ENCODE results near the gene RXFP4.
A peak's percentile ranks its signal among the peaks of the same experiment; 100 is the strongest.
"Not testable (repeated sequence)": the region's sequence is repeated elsewhere in the genome, so short reads cannot be mapped to it uniquely, and the experiment has no call there.

RXFP4 gene

GRCh38 chr1:155929057-155929456, 12.4 kb upstream of the RXFP4 start:
- Histone ChIP-seq H3K27me3 (ENCODE audit: insufficient read depth, poor library complexity, severe bottlenecking) (no peaks in the 10 kb centered on the region), H3K36me3 (ENCODE audit: low read depth) (peaks cover 100% of the 10 kb centered on the region), H3K4me1 (ENCODE audit: insufficient read depth, poor library complexity, severe bottlenecking) (peaks cover 41% of the 10 kb centered on the region), H3K4me3 (ENCODE audit: severe bottlenecking) (no peak overlapping the region), H3K9me3 (ENCODE audit: severe bottlenecking) (no peaks in the 10 kb centered on the region), H3K27ac (ENCODE audit: poor library complexity, severe bottlenecking) (no peak overlapping the region)
- DNase-seq (ENCODE audit: low spot score) (no peak), ATAC-seq (ENCODE audit: low read depth) (no peak)
- TF ChIP-seq CTCF (IDR thresholded peaks at IDR 0.05; ENCODE audit: poor library complexity, severe bottlenecking), result no peak

- H3K27me3 ChIP-seq (ENCODE audit: insufficient read depth, poor library complexity, severe bottlenecking); ATAC-seq (ENCODE audit: low read depth); DNase-seq (ENCODE audit: low spot score); H3K4me3 ChIP-seq (ENCODE audit: severe bottlenecking); H3K9me3 ChIP-seq (ENCODE audit: severe bottlenecking): not testable (repeated sequence)
- Histone ChIP-seq H3K36me3 (ENCODE audit: low read depth) (peaks cover 83% of the 10 kb centered on the region), H3K4me1 (ENCODE audit: insufficient read depth, poor library complexity, severe bottlenecking) (peaks cover 41% of the 10 kb centered on the region), H3K27ac (ENCODE audit: poor library complexity, severe bottlenecking) (peak overlapping the region; percentile 72)
Observed at GRCh38 chr1:155930725-155931124, 10.7 kb upstream of the RXFP4 start.

GRCh38 chr1:155931332-155932038, 10.0 kb upstream of the RXFP4 start:
- no peak overlapping the region for H3K4me3 ChIP-seq (ENCODE audit: severe bottlenecking)

GRCh38 chr1:155932081-155932480, 9.4 kb upstream of the RXFP4 start:
- Histone ChIP-seq H3K4me3 (ENCODE audit: severe bottlenecking) (peak overlapping the region; percentile 1), H3K27ac (ENCODE audit: poor library complexity, severe bottlenecking) (peak overlapping the region; percentile 72), H3K4me1 (ENCODE audit: insufficient read depth, poor library complexity, severe bottlenecking) (peaks cover 41% of the 10 kb centered on the region), H3K36me3 (ENCODE audit: low read depth) (peaks cover 70% of the 10 kb centered on the region), H3K9me3 (ENCODE audit: severe bottlenecking) (no peaks in the 10 kb centered on the region), H3K27me3 (ENCODE audit: insufficient read depth, poor library complexity, severe bottlenecking) (no peaks in the 10 kb centered on the region)
- DNase-seq (ENCODE audit: low spot score) (no peak), ATAC-seq (ENCODE audit: low read depth) (peak; percentile 55)
- no peak for TF ChIP-seq CTCF (IDR thresholded peaks at IDR 0.05; ENCODE audit: poor library complexity, severe bottlenecking)

More at GRCh38 chr1:155931332-155932038, 10.0 kb upstream of the RXFP4 start:
- no peaks in the 10 kb centered on the region for H3K27me3 ChIP-seq (ENCODE audit: insufficient read depth, poor library complexity, severe bottlenecking)
- H3K36me3 ChIP-seq (ENCODE audit: low read depth), result peaks cover 75% of the 10 kb centered on the region
- H3K9me3 ChIP-seq (ENCODE audit: severe bottlenecking), result no peaks in the 10 kb centered on the region
- peak; percentile 21; the same call in 2 of the 3 replicates for ATAC-seq (ENCODE audit: low read depth)
- peak overlapping the region; percentile 72 for H3K27ac ChIP-seq (ENCODE audit: poor library complexity, severe bottlenecking)
- no peak for DNase-seq (ENCODE audit: low spot score)
- peaks cover 41% of the 10 kb centered on the region for H3K4me1 ChIP-seq (ENCODE audit: insufficient read depth, poor library complexity, severe bottlenecking)
- no peak for TF ChIP-seq CTCF (IDR thresholded peaks at IDR 0.05; ENCODE audit: poor library complexity, severe bottlenecking)

- Histone ChIP-seq H3K4me3 (ENCODE audit: severe bottlenecking) (peak overlapping the region; percentile 1), H3K4me1 (ENCODE audit: insufficient read depth, poor library complexity, severe bottlenecking) (peaks cover 41% of the 10 kb centered on the region), H3K36me3 (ENCODE audit: low read depth) (peaks cover 65% of the 10 kb centered on the region), H3K27ac (ENCODE audit: poor library complexity, severe bottlenecking) (peak overlapping the region; percentile 72), H3K27me3 (ENCODE audit: insufficient read depth, poor library complexity, severe bottlenecking) (no peaks in the 10 kb centered on the region), H3K9me3 (ENCODE audit: severe bottlenecking) (no peaks in the 10 kb centered on the region)
- TF ChIP-seq CTCF (IDR thresholded peaks at IDR 0.05; ENCODE audit: poor library complexity, severe bottlenecking), result no peak
- ATAC-seq (ENCODE audit: low read depth) (no peak), DNase-seq (ENCODE audit: low spot score) (no peak)
Observed at GRCh38 chr1:155932487-155932886, 9.0 kb upstream of the RXFP4 start.

Measured in RWPE2 (cell line).